Memory B cell (primary cell): Measurements from ENCODE around the gene PRR15.

Experiments
- ATAC-seq: fragments of 150-1000 bp; cut with Tn5 transposase; 2 replicates; pipeline ENCODE4 v1.10.0; 2021; ENCODE audit warnings: low read depth, mild to moderate bottlenecking, moderate library complexity
- DNase-seq, 2 donors: peaks; one replicate each; pipeline ENCODE4 v3.0.0; 2022; ENCODE audit warnings: low spot score in 2 of 2
- H3K27ac Mint-ChIP-seq: one replicate; pipeline ENCODE4 v1.8.0; 2022; ENCODE audit warnings: mild to moderate bottlenecking, moderate library complexity, mixed read lengths
- H3K27me3 Mint-ChIP-seq: one replicate; pipeline ENCODE4 v1.8.0; 2022; ENCODE audit warnings: mixed read lengths
- H3K36me3 Mint-ChIP-seq: one replicate; pipeline ENCODE4 v1.8.0; 2022; ENCODE audit warnings: mild to moderate bottlenecking, mixed read lengths
- H3K4me1 Mint-ChIP-seq: one replicate; pipeline ENCODE4 v1.8.0; 2022; ENCODE audit warnings: mixed read lengths
- H3K4me3 Mint-ChIP-seq: one replicate; pipeline ENCODE4 v1.8.0; 2022; ENCODE audit warnings: mild to moderate bottlenecking, moderate library complexity, mixed read lengths
- H3K9me3 Mint-ChIP-seq: one replicate; pipeline ENCODE4 v1.8.0; 2022; ENCODE audit warnings: mixed read lengths

PRR15 gene

GRCh38 chr7:29609162-29610037 is 45.8 kb downstream of the PRR15 start:
- no peak for ATAC-seq
- Mint-ChIP-seq H3K4me1 (peaks cover 5% of the 10 kb centered on the region), H3K4me3 (no peak overlapping the region), H3K27ac (no peak overlapping the region), H3K36me3 (peaks cover under 1% of the 10 kb centered on the region), H3K9me3 (peaks cover 5% of the 10 kb centered on the region), H3K27me3 (peaks cover 6% of the 10 kb centered on the region)
- DNase-seq: no peak

- Mint-ChIP-seq H3K9me3 (peaks cover 5% of the 10 kb centered on the region), H3K36me3 (no peaks in the 10 kb centered on the region), H3K4me3 (no peak overlapping the region), H3K4me1 (peaks cover 5% of the 10 kb centered on the region), H3K27ac (no peak overlapping the region), H3K27me3 (peaks cover 6% of the 10 kb centered on the region)
- DNase-seq (no peak), ATAC-seq (no peak)
Observed at GRCh38 chr7:29610086-29610485, 46.5 kb downstream of the PRR15 start.

GRCh38 chr7:29611941-29612544 is 48.4 kb downstream of the PRR15 start:
- Mint-ChIP-seq H3K27ac (no peak overlapping the region), H3K27me3 (peaks cover 9% of the 10 kb centered on the region), H3K36me3 (no peaks in the 10 kb centered on the region), H3K4me3 (no peak overlapping the region), H3K4me1 (peaks cover 5% of the 10 kb centered on the region), H3K9me3 (peaks cover 5% of the 10 kb centered on the region)
- no peak for ATAC-seq
- no peak for DNase-seq

- peaks cover 7% of the 10 kb centered on the region for H3K9me3 Mint-ChIP-seq
- H3K27ac Mint-ChIP-seq: no peak overlapping the region
- H3K4me1 Mint-ChIP-seq: peaks cover 5% of the 10 kb centered on the region
- peaks cover 12% of the 10 kb centered on the region for H3K27me3 Mint-ChIP-seq
- H3K36me3 Mint-ChIP-seq: no peaks in the 10 kb centered on the region
- DNase-seq (no peak), ATAC-seq (no peak)
- no peak overlapping the region for H3K4me3 Mint-ChIP-seq
Observed at GRCh38 chr7:29612596-29612995, 49.0 kb downstream of the PRR15 start.

DNA sequence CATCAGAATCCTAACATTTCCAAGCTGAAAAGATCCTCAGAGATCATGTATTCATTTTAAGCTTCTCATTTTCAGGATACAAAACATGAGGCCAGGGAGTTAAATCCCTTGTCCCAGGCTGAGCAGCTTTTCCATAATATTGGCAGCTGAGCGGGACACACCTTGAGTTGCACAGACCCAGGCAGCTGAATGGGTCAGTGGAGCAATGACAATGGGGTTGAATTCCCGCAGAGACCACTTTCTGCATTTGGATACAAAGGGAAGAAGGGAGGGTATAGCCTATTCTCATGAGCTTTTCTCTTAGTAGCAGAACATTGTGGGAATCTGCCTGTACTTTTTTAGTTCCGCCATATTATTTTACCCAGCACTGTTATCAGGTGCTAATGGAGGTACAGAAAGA is 49.5 kb downstream of the PRR15 start:
- Mint-ChIP-seq H3K27ac (no peak overlapping the region), H3K27me3 (peaks cover 12% of the 10 kb centered on the region), H3K36me3 (no peaks in the 10 kb centered on the region), H3K9me3 (peaks cover 7% of the 10 kb centered on the region), H3K4me3 (no peak overlapping the region), H3K4me1 (peaks cover 5% of the 10 kb centered on the region)
- ATAC-seq (no peak), DNase-seq (no peak)

DNA sequence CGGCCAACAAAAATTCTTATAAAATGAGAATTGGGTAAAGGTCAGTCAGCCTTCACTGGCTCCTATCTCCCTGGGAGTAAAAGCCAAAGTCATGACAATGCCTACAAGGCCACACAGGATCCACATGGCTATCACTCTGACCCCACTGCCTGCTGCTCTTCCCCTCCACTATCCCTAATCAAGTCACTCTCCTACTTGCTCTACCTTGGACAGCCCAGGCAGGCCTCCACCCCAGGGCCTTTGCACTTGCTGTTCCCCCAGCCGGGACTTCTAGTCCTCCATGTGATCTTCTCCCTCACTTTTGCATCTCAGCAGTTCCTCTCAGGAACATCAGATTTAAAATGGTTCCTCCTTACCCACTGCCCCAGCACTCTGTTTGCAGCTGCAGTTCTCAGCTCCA is 50.6 kb downstream of the PRR15 start:
- peaks cover 5% of the 10 kb centered on the region for H3K4me1 Mint-ChIP-seq
- H3K27ac Mint-ChIP-seq: no peak overlapping the region
- peaks cover 12% of the 10 kb centered on the region for H3K27me3 Mint-ChIP-seq
- DNase-seq (no peak), ATAC-seq (no peak)
- no peak overlapping the region for H3K4me3 Mint-ChIP-seq
- H3K36me3 Mint-ChIP-seq: no peaks in the 10 kb centered on the region
- H3K9me3 Mint-ChIP-seq: peaks cover 7% of the 10 kb centered on the region
